HG03060 (cell line): Measurements from ENCODE around the gene SLC2A5.

Experiments used
- ATAC-seq: cut with Tn5 transposase; IDR thresholded peaks from one replicate; pipeline ENCODE4 v1.9.1; 2021; ENCODE audit warnings: low read depth, moderate number of reproducible peaks; ENCODE audit not compliant: unreplicated experiment

SLC2A5 gene

GRCh38 chr1:9093581-9093980 is 24.1 kb upstream of the SLC2A5 start:
- no peak for ATAC-seq

- ATAC-seq, result no peak
Measured at GRCh38 chr1:9093091-9093490, 23.7 kb upstream of the SLC2A5 start.

GRCh38 chr1:9088807-9089206 is 19.4 kb upstream of the SLC2A5 start:
- ATAC-seq, result no peak

- no peak for ATAC-seq
Measured at GRCh38 chr1:9087411-9088125, 18.1 kb upstream of the SLC2A5 start.

GRCh38 chr1:9086796-9087195 is 17.4 kb upstream of the SLC2A5 start:
- ATAC-seq, result no peak

GRCh38 chr1:9086045-9086444 is 16.6 kb upstream of the SLC2A5 start:
- no peak for ATAC-seq

- ATAC-seq, result no peak
Measured at GRCh38 chr1:9085306-9085940, 16.0 kb upstream of the SLC2A5 start.

- ATAC-seq, result no peak
Measured at GRCh38 chr1:9084906-9085305, 15.5 kb upstream of the SLC2A5 start.

- ATAC-seq, result no peak
Measured at GRCh38 chr1:9081473-9081872, 12.0 kb upstream of the SLC2A5 start.

- no peak for ATAC-seq
Measured at GRCh38 chr1:9080705-9081291, 11.4 kb upstream of the SLC2A5 start.

- no peak for ATAC-seq
Measured at GRCh38 chr1:9079988-9080704, 10.7 kb upstream of the SLC2A5 start.

- no peak for ATAC-seq
Measured at GRCh38 chr1:9078752-9079500, 9.5 kb upstream of the SLC2A5 start.

- peak; percentile 42 for ATAC-seq
Measured at GRCh38 chr1:9078015-9078751, 8.7 kb upstream of the SLC2A5 start.

- ATAC-seq, result no peak
Measured at GRCh38 chr1:9075022-9075421, 5.6 kb upstream of the SLC2A5 start.

- no peak for ATAC-seq
Measured at GRCh38 chr1:9073143-9073542, 3.7 kb upstream of the SLC2A5 start.

GRCh38 chr1:9071554-9072235 is 2.3 kb upstream of the SLC2A5 start:
- no peak for ATAC-seq

- no peak for ATAC-seq
Measured at GRCh38 chr1:9070486-9070885, 1.1 kb upstream of the SLC2A5 start.

GRCh38 chr1:9068981-9069325 is 482 bp downstream of the SLC2A5 start:
- no peak for ATAC-seq

- ATAC-seq, result no peak
Measured at GRCh38 chr1:9066945-9067807, 2.3 kb downstream of the SLC2A5 start.
